K562 (cell line): ENCODE results near the gene TRERF1. TPM values are rescaled to one million over a fixed set of nuclear protein-coding genes. Genes with fewer than 3 reads are reported as not detected.

Experiments
- ARID3B ChIP-seq: fragments of 250-450 bp; sonication (Bioruptor Pico); IDR thresholded peaks from 2 replicates; pipeline ENCODE4 v1.4.0; 2020; ENCODE audit warnings: borderline replicate concordance
- CHD2 ChIP-seq: IDR thresholded peaks from 2 replicates; pipeline ENCODE4 v1.6.1; 2011; ENCODE audit warnings: low read depth, low read length
- E2F3 ChIP-seq: fragments of 250-450 bp; sonication (Bioruptor Pico); IDR thresholded peaks from 2 replicates; pipeline ENCODE4 v1.4.0; 2020; ENCODE audit warnings: mild to moderate bottlenecking
- FOXA3 ChIP-seq, 2 experiments: fragments of 450-650 bp in 1 of 2; sonication (generic) in 1 of 2; formaldehyde crosslinking; IDR thresholded peaks in 1 of 2; conservative IDR thresholded peaks in 1 of 2; 2 replicates each; pipeline versions ENCODE4 v1.4.0 to v1.8.0; 2020 to 2022; ENCODE audit warnings: mild to moderate bottlenecking in 2 of 2, missing genetic modification reagents in 1 of 2
- IRF9 ChIP-seq: fragments of 450-650 bp; IDR thresholded peaks from 2 replicates; pipeline ENCODE4 v1.6.1; 2016; ENCODE audit warnings: missing biosample characterization, missing genetic modification characterization
- KAT8 ChIP-seq: fragments of 450-650 bp; IDR thresholded peaks from 2 replicates; pipeline ENCODE4 v1.6.1; 2016; ENCODE audit warnings: low read depth, mild to moderate bottlenecking
- KLF13 ChIP-seq: fragments of 450-650 bp; IDR thresholded peaks from 2 replicates; pipeline ENCODE4 v1.6.1; 2016; ENCODE audit warnings: missing genetic modification characterization, low read depth, mild to moderate bottlenecking, missing compliant biosample characterization, moderate library complexity, borderline replicate concordance
- LARP7 ChIP-seq: fragments of 450-650 bp; IDR thresholded peaks from 2 replicates; pipeline ENCODE4 v1.6.1; 2016
- MEIS2 ChIP-seq: fragments of 450-650 bp; IDR thresholded peaks from 2 replicates; pipeline ENCODE4 v1.6.1; 2014; ENCODE audit warnings: mild to moderate bottlenecking; ENCODE audit not compliant: partially characterized antibody
- NFE2L1 ChIP-seq: fragments of 450-650 bp; IDR thresholded peaks from 2 replicates; pipeline ENCODE4 v1.6.1; 2016; ENCODE audit warnings: missing genetic modification characterization, low read depth, mild to moderate bottlenecking, missing compliant biosample characterization, moderate library complexity, borderline replicate concordance
- POLR2AphosphoS2 ChIP-seq: IDR thresholded peaks from 2 replicates; pipeline ENCODE4 v1.6.1; 2012; ENCODE audit warnings: low read length, improper control_type of control experiment
- SIRT6 ChIP-seq: IDR thresholded peaks from one replicate; pipeline ENCODE4 v1.6.1; 2012; ENCODE audit warnings: low read depth, mild to moderate bottlenecking, control low read depth, inconsistent platforms, low read length, moderate library complexity
- SOX6 ChIP-seq: fragments of 450-650 bp; IDR thresholded peaks from 2 replicates; pipeline ENCODE4 v1.6.1; 2014; ENCODE audit warnings: mild to moderate bottlenecking
- SP1 ChIP-seq: sonication (generic); formaldehyde crosslinking; IDR thresholded peaks from 2 replicates; pipeline ENCODE4 v1.8.1; 2022; ENCODE audit warnings: mild to moderate bottlenecking, missing genetic modification reagents
- SRSF3 ChIP-seq: fragments of 200-400 bp; formaldehyde crosslinking; IDR thresholded peaks from 2 replicates; pipeline ENCODE4 v1.6.1; 2016; ENCODE audit warnings: mild to moderate bottlenecking, low read length, moderate library complexity; ENCODE audit not compliant: insufficient read depth
- TCF15 ChIP-seq: fragments of 250-450 bp; sonication (Bioruptor Pico); IDR thresholded peaks from 2 replicates; pipeline ENCODE4 v1.8.0; 2022; ENCODE audit warnings: moderate library complexity, mild to moderate bottlenecking, inconsistent platforms
- USF1 ChIP-seq: sonication (generic); formaldehyde crosslinking; IDR thresholded peaks from 2 replicates; pipeline ENCODE4 v1.9.0; 2022; ENCODE audit warnings: mild to moderate bottlenecking, missing genetic modification reagents
- XRCC3 ChIP-seq: fragments of 450-650 bp; IDR thresholded peaks from 2 replicates; pipeline ENCODE4 v1.6.1; 2017; ENCODE audit warnings: mild to moderate bottlenecking, moderate library complexity
- ZC3H8 ChIP-seq: fragments of 450-650 bp; IDR thresholded peaks from 2 replicates; pipeline ENCODE4 v1.6.1; 2017
- ZNF143 ChIP-seq: sonication (generic); formaldehyde crosslinking; IDR thresholded peaks from 2 replicates; pipeline ENCODE4 v1.9.0; 2022; ENCODE audit warnings: mild to moderate bottlenecking, missing genetic modification reagents
- ZNF253 ChIP-seq: fragments of 250-450 bp; sonication (Bioruptor Pico); conservative IDR thresholded peaks from 2 replicates; pipeline ENCODE4 v1.6.1; 2021; ENCODE audit warnings: mild to moderate bottlenecking
- ZNF584 ChIP-seq: fragments of 200-800 bp; sonication (Bioruptor generic); IDR thresholded peaks from 2 replicates; pipeline ENCODE4 v1.6.1; 2016; ENCODE audit warnings: low read depth, mild to moderate bottlenecking, missing genetic modification characterization, missing compliant biosample characterization
- ZNF639 ChIP-seq, 2 experiments: fragments of 200-800 bp in 1 of 2; sonication (Bioruptor generic) in 1 of 2; sonication (generic) in 1 of 2; formaldehyde crosslinking in 1 of 2; IDR thresholded peaks in 1 of 2; conservative IDR thresholded peaks in 1 of 2; 2 replicates each; pipeline versions ENCODE4 v1.5.0 to v1.6.1; 2016 to 2020; ENCODE audit warnings: missing compliant biosample characterization in 1 of 2, missing genetic modification characterization in 1 of 2, missing genetic modification reagents in 1 of 2
- polyA plus RNA-seq, 8 experiments: library from polyadenylated mRNA; depleted of rRNA in 4 of 8; stranded (reverse) in 5 of 8; unstranded in 3 of 8; fragments of >200 nt; fragmentation: Nextera tagmentation in 2 of 8; fragmentation: Illumina TruSeq in 1 of 8; extraction: Ambion mirVana in 2 of 8; extraction: Trizol in 1 of 8; gene quantifications; 2 replicates each; pipeline versions ENCODE4 v1.2.1 to v1.2.3, GENCODE V29; 2011 to 2014; ENCODE audit warnings: inconsistent platforms in 1 of 8, missing spikeins in 1 of 8
- total RNA-seq, 7 experiments: library from RNA; depleted of rRNA in 6 of 7; stranded (reverse); fragments of >200 nt in 6 of 7; fragmentation: Illumina TruSeq in 2 of 7; extraction: Trizol in 2 of 7; gene quantifications; 2 replicates each; pipeline versions ENCODE4 v1.2.1 to v1.2.3, GENCODE V29; 2011 to 2021; ENCODE audit warnings: low replicate concordance in 1 of 7

Gene TRERF1
- total and polyA plus RNA-seq, 9 of the 15 experiments (the other 6 are each of a cell fraction or from before 2014, with no cell fraction given) = 0.04 to 0.20 (median 0.07) TPM; not detected in 3

- TF ChIP-seq CHD2 (no peak), ARID3B (CRISPR knock-in tag) (no peak), SRSF3 (no peak), ZC3H8 (no peak), SIRT6 (no peak), LARP7 (peak; percentile 92), E2F3 (CRISPR knock-in tag) (no peak), XRCC3 (no peak), USF1 (CRISPR knock-in tag) (peak; percentile 76), MEIS2 (peak; percentile 94), FOXA3 (CRISPR knock-in tag; conservative IDR thresholded peaks at IDR 0.05 in 1 of 2, IDR thresholded peaks at IDR 0.05 in 1 of 2) (peak in 1 of 2 experiments; percentile 54; a peak in 2 of 4 replicates), ZNF143 (CRISPR knock-in tag) (no peak), TCF15 (CRISPR knock-in tag) (no peak), ZNF639 (CRISPR knock-in tag; conservative IDR thresholded peaks at IDR 0.05 in 1 of 2, IDR thresholded peaks at IDR 0.05 in 1 of 2) (peak in 1 of 2 experiments; percentile 82; a peak in 2 of 4 replicates), ZNF584 (CRISPR knock-in tag) (peak; percentile 75; the same call in 1 of the 2 replicates), KAT8 (no peak), NFE2L1 (tag) (no peak), POLR2AphosphoS2 (0 out of 2 replicates have a peak, but pooled peaks have one; percentile 32), IRF9 (tag) (no peak; the same call in 1 of the 2 replicates), ZNF253 (CRISPR knock-in tag) (no peak), SP1 (CRISPR knock-in tag) (peak; percentile 88), KLF13 (no peak), SOX6 (peak; percentile 97)
Observed at GRCh38 chr6:42199106-42199981, 252.4 kb downstream of the TRERF1 start (continued).
